PC-3 (cell line): ENCODE data around the gene ELMO3.

ENCODE experiments used
- EZH2 ChIP-seq: fragments of 300-600 bp; sonication (generic); IDR thresholded peaks from one replicate; pipeline ENCODE4 v1.6.1; 2017; ENCODE audit warnings: antibody characterized with exemption, mild to moderate bottlenecking, low read length; ENCODE audit not compliant: unreplicated experiment
- TF ChIP-seq, protein P1 (sequence below): fragments of 300-600 bp; sonication (generic); conservative IDR thresholded peaks from 2 replicates; pipeline ENCODE4 v1.5.1; 2017; ENCODE audit warnings: antibody characterized with exemption, low read depth, mild to moderate bottlenecking, low read length

DNA sequence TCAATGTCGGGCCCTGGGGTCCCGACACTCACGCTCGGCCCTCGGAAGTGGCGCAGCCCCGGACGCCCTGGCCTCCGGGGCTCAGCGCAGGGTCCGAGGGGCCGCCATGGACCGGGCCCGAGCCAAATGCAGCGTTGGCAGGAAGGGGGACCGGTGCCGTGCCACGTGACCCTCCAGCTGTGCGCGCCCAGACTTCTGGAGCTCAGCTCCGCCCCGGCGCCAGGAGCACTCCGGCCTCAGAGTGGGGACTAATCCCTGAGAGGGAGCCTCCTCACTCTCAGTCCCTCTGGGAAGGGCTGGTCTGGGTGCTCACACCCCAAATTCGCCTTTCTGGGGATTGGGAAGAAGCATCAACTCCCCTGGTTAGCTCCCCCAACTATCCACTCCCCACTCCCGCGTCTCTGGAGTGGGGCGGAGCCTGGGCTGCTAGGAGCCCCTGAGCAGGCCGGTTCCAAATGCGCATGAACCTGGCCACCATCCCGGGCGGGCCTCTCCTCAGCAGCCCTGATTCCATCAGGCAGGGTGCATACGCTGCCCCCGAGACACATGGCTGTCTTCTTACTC is 48.0 kb upstream of the ELMO3 start, which contains the start of gene B3GNT9:
- TF ChIP-seq, protein P1, sequence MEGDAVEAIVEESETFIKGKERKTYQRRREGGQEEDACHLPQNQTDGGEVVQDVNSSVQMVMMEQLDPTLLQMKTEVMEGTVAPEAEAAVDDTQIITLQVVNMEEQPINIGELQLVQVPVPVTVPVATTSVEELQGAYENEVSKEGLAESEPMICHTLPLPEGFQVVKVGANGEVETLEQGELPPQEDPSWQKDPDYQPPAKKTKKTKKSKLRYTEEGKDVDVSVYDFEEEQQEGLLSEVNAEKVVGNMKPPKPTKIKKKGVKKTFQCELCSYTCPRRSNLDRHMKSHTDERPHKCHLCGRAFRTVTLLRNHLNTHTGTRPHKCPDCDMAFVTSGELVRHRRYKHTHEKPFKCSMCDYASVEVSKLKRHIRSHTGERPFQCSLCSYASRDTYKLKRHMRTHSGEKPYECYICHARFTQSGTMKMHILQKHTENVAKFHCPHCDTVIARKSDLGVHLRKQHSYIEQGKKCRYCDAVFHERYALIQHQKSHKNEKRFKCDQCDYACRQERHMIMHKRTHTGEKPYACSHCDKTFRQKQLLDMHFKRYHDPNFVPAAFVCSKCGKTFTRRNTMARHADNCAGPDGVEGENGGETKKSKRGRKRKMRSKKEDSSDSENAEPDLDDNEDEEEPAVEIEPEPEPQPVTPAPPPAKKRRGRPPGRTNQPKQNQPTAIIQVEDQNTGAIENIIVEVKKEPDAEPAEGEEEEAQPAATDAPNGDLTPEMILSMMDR: no peak
- no peak for TF ChIP-seq EZH2
